OCI-LY1 (cell line): ENCODE data around the gene CTPS1.

Experiments used
- EZH2 ChIP-seq: fragments of 200-600 bp; sonication (generic), shearing (Covaris generic); IDR thresholded peaks from 2 replicates; pipeline ENCODE4 v1.8.0; 2017; ENCODE audit warnings: borderline replicate concordance, mixed run types, mild to moderate bottlenecking, antibody characterized with exemption, low read length, moderate library complexity, mixed read lengths
- TF ChIP-seq, protein P1 (sequence below): fragments of 200-600 bp; sonication (generic), shearing (Covaris generic); IDR thresholded peaks from 2 replicates; pipeline ENCODE4 v1.5.1; 2017; ENCODE audit warnings: mild to moderate bottlenecking, antibody characterized with exemption, low read length, moderate library complexity, mixed read lengths

DNA sequence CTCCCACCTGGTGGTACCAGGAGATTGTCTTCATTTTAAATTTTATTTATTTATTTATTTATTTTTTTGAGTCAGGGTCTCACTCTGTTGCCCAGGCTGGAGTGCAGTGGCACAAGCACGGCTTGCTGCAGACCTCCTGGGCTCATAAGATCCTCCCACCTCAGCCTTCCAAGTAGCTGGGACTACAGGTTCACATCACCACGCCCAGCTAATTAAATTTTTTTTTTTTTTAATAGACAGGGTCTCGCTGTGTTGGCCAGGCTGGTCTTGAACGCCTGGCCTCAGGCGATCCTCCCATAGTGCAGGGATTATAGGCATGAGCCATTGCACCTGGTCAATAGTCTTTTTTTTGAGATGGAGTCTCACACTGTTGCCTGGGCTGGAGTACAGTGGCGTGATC, 33.5 kb downstream of the CTPS1 start:
- TF ChIP-seq, protein P1, sequence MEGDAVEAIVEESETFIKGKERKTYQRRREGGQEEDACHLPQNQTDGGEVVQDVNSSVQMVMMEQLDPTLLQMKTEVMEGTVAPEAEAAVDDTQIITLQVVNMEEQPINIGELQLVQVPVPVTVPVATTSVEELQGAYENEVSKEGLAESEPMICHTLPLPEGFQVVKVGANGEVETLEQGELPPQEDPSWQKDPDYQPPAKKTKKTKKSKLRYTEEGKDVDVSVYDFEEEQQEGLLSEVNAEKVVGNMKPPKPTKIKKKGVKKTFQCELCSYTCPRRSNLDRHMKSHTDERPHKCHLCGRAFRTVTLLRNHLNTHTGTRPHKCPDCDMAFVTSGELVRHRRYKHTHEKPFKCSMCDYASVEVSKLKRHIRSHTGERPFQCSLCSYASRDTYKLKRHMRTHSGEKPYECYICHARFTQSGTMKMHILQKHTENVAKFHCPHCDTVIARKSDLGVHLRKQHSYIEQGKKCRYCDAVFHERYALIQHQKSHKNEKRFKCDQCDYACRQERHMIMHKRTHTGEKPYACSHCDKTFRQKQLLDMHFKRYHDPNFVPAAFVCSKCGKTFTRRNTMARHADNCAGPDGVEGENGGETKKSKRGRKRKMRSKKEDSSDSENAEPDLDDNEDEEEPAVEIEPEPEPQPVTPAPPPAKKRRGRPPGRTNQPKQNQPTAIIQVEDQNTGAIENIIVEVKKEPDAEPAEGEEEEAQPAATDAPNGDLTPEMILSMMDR = no peak
- no peak for TF ChIP-seq EZH2
